Endothelial cell of umbilical vein (primary cell): ENCODE results near the gene DGUOK. TPM values are rescaled to one million over a fixed set of nuclear protein-coding genes. Genes with fewer than 3 reads are reported as not detected.
"Not testable (repeated sequence)": the region's sequence is repeated elsewhere in the genome, so short reads cannot be mapped to it uniquely, and the experiment has no call there.

Source experiments
- BruUV-seq: library from RNA; stranded (reverse); fragments of 400-500 nt; replicated peaks from 2 replicates; lab custom pipeline; 2021; lab: Mats Ljungman, UMichigan
- CTCF ChIA-PET: fragments of 300-600, 350-600 bp; sonication (Branson Sonifier 250); formaldehyde crosslinking; loops from one replicate; lab custom pipeline; 2021; ENCODE audit warnings: antibody characterized with exemption, inconsistent platforms; lab: Charles Lee
- POLR2A ChIA-PET: fragments of 300-600, 350-600 bp; sonication (Branson Sonifier 250); formaldehyde crosslinking; loops from one replicate; lab custom pipeline; 2021; ENCODE audit warnings: antibody characterized with exemption, inconsistent platforms; lab: Charles Lee
- DNase-seq: peaks from one replicate; pipeline ENCODE4 v3.0.0-alpha.2; 2011; ENCODE audit warnings: low read depth, low spot score
- FAIRE-seq: peaks from 2 replicates; lab custom pipeline; 2011; peaks lifted over from hg19 to GRCh38; lab: Jason Lieb, UNC
- H2AFZ ChIP-seq: 2 replicates; pipeline ENCODE4 v1.6.0; 2012; ENCODE audit warnings: low read depth, low read length, control low read depth, inconsistent platforms
- H3K27ac ChIP-seq: 2 replicates; pipeline ENCODE4 v1.5.1; 2011; ENCODE audit warnings: low read depth, mild to moderate bottlenecking, control low read depth, low read length, moderate library complexity; ENCODE audit not compliant: insufficient read depth
- H3K27me3 ChIP-seq, 2 experiments: 2 replicates each; pipeline versions ENCODE4 v1.6.0 to v1.6.1; 2011; ENCODE audit warnings: low read length in 2 of 2, mixed read lengths in 1 of 2; ENCODE audit not compliant: control insufficient read depth in 2 of 2, insufficient read depth in 2 of 2
- H3K36me3 ChIP-seq, 2 experiments: 2 replicates in 1 of 2; 3 replicates in 1 of 2; pipeline ENCODE4 v1.5.1; 2011; ENCODE audit warnings: low read length in 2 of 2, mild to moderate bottlenecking in 1 of 2, moderate library complexity in 1 of 2; ENCODE audit not compliant: control insufficient read depth in 2 of 2, insufficient read depth in 2 of 2; ENCODE audit errors: extremely low read depth in 1 of 2
- H3K4me1 ChIP-seq: 3 replicates; pipeline ENCODE4 v1.5.1; 2011; ENCODE audit warnings: mild to moderate bottlenecking, low read length; ENCODE audit not compliant: control insufficient read depth, insufficient read depth; ENCODE audit errors: extremely low read depth
- H3K4me2 ChIP-seq: 2 replicates; pipeline ENCODE4 v1.6.1; 2011; ENCODE audit warnings: low read length, control low read depth, mixed read lengths; ENCODE audit not compliant: insufficient read depth
- H3K4me3 ChIP-seq, 3 experiments: fragments of 200-600 bp in 1 of 3; sonication (generic), shearing (Covaris generic) in 1 of 3; replicated peaks in 1 of 3; 2 replicates each; pipeline ENCODE4 v1.5.1; 2011 to 2016; ENCODE audit warnings: control low read depth in 3 of 3, low read length in 3 of 3, mild to moderate bottlenecking in 2 of 3, inconsistent platforms in 1 of 3, low read depth in 1 of 3, moderate library complexity in 1 of 3; ENCODE audit not compliant: insufficient read depth in 1 of 3
- H3K79me2 ChIP-seq: 2 replicates; pipeline ENCODE4 v1.6.0; 2012; ENCODE audit warnings: low read length, inconsistent platforms; ENCODE audit not compliant: control insufficient read depth, insufficient read depth
- H3K9ac ChIP-seq: replicated peaks from 2 replicates; pipeline ENCODE3; 2011; ENCODE audit warnings: low read length, control low read depth; ENCODE audit not compliant: insufficient read depth; ENCODE audit errors: extremely low read depth
- H3K9me1 ChIP-seq: replicated peaks from 3 replicates; pipeline ENCODE4 v1.6.0; 2011; ENCODE audit warnings: mild to moderate bottlenecking, low read length; ENCODE audit not compliant: control insufficient read depth, insufficient read depth; ENCODE audit errors: extremely low read depth
- H3K9me3 ChIP-seq: replicated peaks from 2 replicates; pipeline ENCODE4 v1.5.1; 2012; ENCODE audit warnings: low read length, inconsistent platforms; ENCODE audit not compliant: control insufficient read depth, insufficient read depth
- H4K20me1 ChIP-seq: replicated peaks from 2 replicates; pipeline ENCODE3; 2011; ENCODE audit warnings: mild to moderate bottlenecking, low read length; ENCODE audit not compliant: control insufficient read depth, insufficient read depth; ENCODE audit errors: extremely low read depth
- EZH2 ChIP-seq: IDR thresholded peaks from 2 replicates; pipeline ENCODE4 v1.6.1; 2012; ENCODE audit warnings: borderline replicate concordance, low read depth, mild to moderate bottlenecking, moderate library complexity, low read length, inconsistent platforms; ENCODE audit not compliant: severe bottlenecking
- FOS ChIP-seq: IDR thresholded peaks from 2 replicates; pipeline ENCODE4 v1.6.1; 2011; ENCODE audit warnings: mild to moderate bottlenecking, low read length, moderate library complexity, borderline replicate concordance; ENCODE audit not compliant: insufficient read depth
- GATA2 ChIP-seq: IDR thresholded peaks from 2 replicates; pipeline ENCODE4 v1.7.0; 2011; ENCODE audit warnings: low read depth, mild to moderate bottlenecking, moderate library complexity, mixed read lengths, low read length; ENCODE audit not compliant: insufficient read length, insufficient read depth
- JUN ChIP-seq: IDR thresholded peaks from 2 replicates; pipeline ENCODE4 v1.6.1; 2011; ENCODE audit warnings: borderline replicate concordance, low read depth; ENCODE audit not compliant: insufficient read length, insufficient read depth
- MYC ChIP-seq: IDR thresholded peaks from one replicate; pipeline ENCODE4 v1.6.1; 2011; ENCODE audit warnings: mild to moderate bottlenecking, low read depth, low read length
- POLR2A ChIP-seq: IDR thresholded peaks from 2 replicates; pipeline ENCODE4 v1.6.1; 2012; ENCODE audit warnings: low read depth, mild to moderate bottlenecking, control low read depth, low read length
- POLR2AphosphoS5 ChIP-seq: IDR thresholded peaks from 2 replicates; pipeline ENCODE4 v1.6.1; 2012; ENCODE audit warnings: low read depth, mild to moderate bottlenecking, control low read depth, low read length, moderate library complexity; ENCODE audit not compliant: insufficient read depth
- dilution Hi-C: fragments of 300-500 bp; cut with MboI; formaldehyde crosslinking; loops from one replicate; pipeline ENCODE4 v1.15.0; 2019; ENCODE audit warnings: low sequenced_read_pairs; ENCODE audit not compliant: extremely low pct_ligation_motif_present
- intact Hi-C: fragments of 100-400 bp; cut with micrococcal nuclease; formaldehyde crosslinking; loops from one replicate; pipeline ENCODE4 v1.10.0; 2022
- polyA plus RNA-seq, 4 experiments: library from polyadenylated mRNA; depleted of rRNA in 3 of 4; stranded (reverse) in 3 of 4; unstranded in 1 of 4; fragments of >200 nt; gene quantifications; 2 replicates each; pipeline versions ENCODE4 v1.2.1 to v1.2.3, GENCODE V29; 2011 to 2012; ENCODE audit warnings: missing spikeins in 1 of 4
- total RNA-seq: library from RNA; stranded (reverse); gene quantifications from 2 replicates; pipeline ENCODE4 v1.2.3, GENCODE V29; 2021
- TF ChIP-seq, protein P1 (sequence below), 2 donors: IDR thresholded peaks; 1 replicate in 1 of 2; 2 replicates in 1 of 2; pipeline ENCODE4 v1.5.1; 2011; ENCODE audit warnings: low read length in 2 of 2, mild to moderate bottlenecking in 2 of 2, moderate library complexity in 2 of 2, control low read depth in 1 of 2, inconsistent platforms in 1 of 2, low read depth in 1 of 2; ENCODE audit not compliant: insufficient read depth in 1 of 2; ENCODE audit errors: extremely low read depth in 1 of 2
- TF ChIP-seq, protein P2 (sequence below): IDR thresholded peaks from 2 replicates; pipeline ENCODE4 v1.6.1; 2011; ENCODE audit not compliant: insufficient read depth, insufficient read length

DGUOK gene
- total and polyA plus RNA-seq, 2 donors (not counting 3 experiments of a cell fraction or from before 2014, with no cell fraction given) = 51.8 to 77.5 TPM

GRCh38 chr2:73877071-73877802 lies 49.4 kb upstream of the DGUOK start:
- Histone ChIP-seq H3K36me3 (no peaks in the 10 kb centered on the region), H4K20me1 (no peaks in the 10 kb centered on the region), H3K9ac (no peak overlapping the region), H3K4me3 (no peak overlapping the region), H3K9me1 (no peaks in the 10 kb centered on the region), H2AFZ (no peak overlapping the region), H3K79me2 (no peaks in the 10 kb centered on the region), H3K9me3 (no peaks in the 10 kb centered on the region), H3K4me2 (no peak overlapping the region), H3K4me1 (no peaks in the 10 kb centered on the region), H3K27me3 (peaks cover 0 to 2% of the 10 kb centered on the region in 2 experiments), H3K27ac (no peak overlapping the region)
- no peak for DNase-seq
- CTCF ChIA-PET = no interaction called here
- no peak for FAIRE-seq
- intact Hi-C loops (no loop called here), dilution Hi-C loops (no loop called here)
- TF ChIP-seq, protein P1, sequence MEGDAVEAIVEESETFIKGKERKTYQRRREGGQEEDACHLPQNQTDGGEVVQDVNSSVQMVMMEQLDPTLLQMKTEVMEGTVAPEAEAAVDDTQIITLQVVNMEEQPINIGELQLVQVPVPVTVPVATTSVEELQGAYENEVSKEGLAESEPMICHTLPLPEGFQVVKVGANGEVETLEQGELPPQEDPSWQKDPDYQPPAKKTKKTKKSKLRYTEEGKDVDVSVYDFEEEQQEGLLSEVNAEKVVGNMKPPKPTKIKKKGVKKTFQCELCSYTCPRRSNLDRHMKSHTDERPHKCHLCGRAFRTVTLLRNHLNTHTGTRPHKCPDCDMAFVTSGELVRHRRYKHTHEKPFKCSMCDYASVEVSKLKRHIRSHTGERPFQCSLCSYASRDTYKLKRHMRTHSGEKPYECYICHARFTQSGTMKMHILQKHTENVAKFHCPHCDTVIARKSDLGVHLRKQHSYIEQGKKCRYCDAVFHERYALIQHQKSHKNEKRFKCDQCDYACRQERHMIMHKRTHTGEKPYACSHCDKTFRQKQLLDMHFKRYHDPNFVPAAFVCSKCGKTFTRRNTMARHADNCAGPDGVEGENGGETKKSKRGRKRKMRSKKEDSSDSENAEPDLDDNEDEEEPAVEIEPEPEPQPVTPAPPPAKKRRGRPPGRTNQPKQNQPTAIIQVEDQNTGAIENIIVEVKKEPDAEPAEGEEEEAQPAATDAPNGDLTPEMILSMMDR (IDR thresholded peaks at IDR 0.05; ENCODE audit: extremely low read depth in 1 of 2, insufficient read depth in 1 of 2, low read depth in 1 of 2, low read length in 2 of 2) = no peak
- TF ChIP-seq POLR2AphosphoS5 = no peak
- TF ChIP-seq MYC = no peak
- TF ChIP-seq POLR2A = no peak
- TF ChIP-seq EZH2 = no peak
- no peak for TF ChIP-seq FOS
- TF ChIP-seq GATA2 = no peak
- no peak for TF ChIP-seq JUN
- TF ChIP-seq, protein P2, sequence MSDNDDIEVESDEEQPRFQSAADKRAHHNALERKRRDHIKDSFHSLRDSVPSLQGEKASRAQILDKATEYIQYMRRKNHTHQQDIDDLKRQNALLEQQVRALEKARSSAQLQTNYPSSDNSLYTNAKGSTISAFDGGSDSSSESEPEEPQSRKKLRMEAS = no peak
- POLR2A ChIA-PET = no interaction called here
- no TSS peak for BruUV-seq

DNA sequence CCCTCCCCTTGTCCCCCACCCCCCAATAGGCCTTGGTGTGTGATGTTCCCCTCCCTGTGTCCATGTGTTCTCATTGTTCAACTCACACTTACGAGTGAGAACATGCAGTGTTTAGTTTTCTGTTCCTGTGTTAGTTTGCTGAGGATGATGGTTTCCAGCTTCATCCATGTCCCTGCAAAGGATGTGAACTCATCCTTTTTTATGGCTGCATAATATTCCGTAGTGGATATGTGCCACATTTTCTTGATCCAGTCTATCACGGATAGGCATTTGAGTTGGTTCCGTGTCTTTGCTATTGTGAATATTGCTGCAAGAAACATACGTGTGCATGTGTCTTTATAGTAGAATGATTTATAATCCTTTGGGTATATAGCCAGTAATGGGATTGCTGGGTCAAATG lies 48.7 kb upstream of the DGUOK start:
- H3K9ac ChIP-seq, DNase-seq, FAIRE-seq, CTCF ChIA-PET, BruUV-seq, H3K9me3 ChIP-seq, intact Hi-C loops, H3K27me3 ChIP-seq, H4K20me1 ChIP-seq, H3K4me3 ChIP-seq, H3K9me1 ChIP-seq, H3K4me2 ChIP-seq, H3K4me1 ChIP-seq, dilution Hi-C loops, POLR2A ChIA-PET, H3K27ac ChIP-seq, H3K79me2 ChIP-seq, H3K36me3 ChIP-seq, H2AFZ ChIP-seq: not testable (repeated sequence)
